H1 (cell line): ENCODE measurements around the gene ELAPOR1. TPM values are rescaled to one million over a fixed set of nuclear protein-coding genes. Genes with fewer than 3 reads are reported as not detected.

Experiments
- CTCF ChIA-PET: fragments of 300-600 bp; sonication (Branson Sonifier 250); formaldehyde crosslinking; loops from one replicate; lab custom pipeline; 2021; ENCODE audit not compliant: partially characterized antibody; lab: Charles Lee
- POLR2A ChIA-PET: fragments of 300-600 bp; sonication (Branson Sonifier 250); formaldehyde crosslinking; loops from one replicate; lab custom pipeline; 2021; ENCODE audit warnings: inconsistent platforms; ENCODE audit not compliant: partially characterized antibody; lab: Charles Lee
- DNase-seq, 2 experiments: peaks; one replicate each; pipeline versions ENCODE4 v3.0.0 to v3.0.0-alpha.2; 2010 to 2022; ENCODE audit warnings: low spot score in 2 of 2, low read depth in 1 of 2, mixed read lengths in 1 of 2
- FAIRE-seq: peaks from 2 replicates; lab custom pipeline; 2011; peaks lifted over from hg19 to GRCh38; lab: Jason Lieb, UNC
- H2AFZ ChIP-seq: 2 replicates; pipeline ENCODE4 v1.8.1; 2012; ENCODE audit warnings: low read length, inconsistent platforms
- H2AK5ac ChIP-seq: 2 replicates; pipeline ENCODE4 v1.6.1; 2013; ENCODE audit warnings: low read depth, low read length
- H2BK120ac ChIP-seq: replicated peaks from 2 replicates; pipeline ENCODE3; 2013; ENCODE audit warnings: low read depth, low read length, inconsistent platforms
- H2BK12ac ChIP-seq: 2 replicates; pipeline ENCODE4 v1.6.1; 2013; ENCODE audit warnings: low read depth, low read length
- H2BK15ac ChIP-seq: 2 replicates; pipeline ENCODE4 v1.6.1; 2013; ENCODE audit warnings: low read length
- H2BK20ac ChIP-seq: 2 replicates; pipeline ENCODE4 v1.6.1; 2013; ENCODE audit warnings: low read length
- H2BK5ac ChIP-seq: 2 replicates; pipeline ENCODE4 v1.6.1; 2013; ENCODE audit warnings: low read depth, low read length
- H3K14ac ChIP-seq: 2 replicates; pipeline ENCODE4 v1.6.1; 2013; ENCODE audit warnings: inconsistent platforms; ENCODE audit not compliant: insufficient read length
- H3K18ac ChIP-seq: 2 replicates; pipeline ENCODE4 v1.6.1; 2013; ENCODE audit warnings: low read length; ENCODE audit errors: extremely low read depth
- H3K23ac ChIP-seq: 2 replicates; pipeline ENCODE4 v1.6.1; 2013; ENCODE audit warnings: inconsistent platforms; ENCODE audit not compliant: insufficient read length
- H3K23me2 ChIP-seq: 2 replicates; pipeline ENCODE4 v1.6.1; 2013; ENCODE audit warnings: low read depth, low read length
- H3K27ac ChIP-seq: 2 replicates; pipeline ENCODE4 v1.6.1; 2011; ENCODE audit warnings: low read depth, low read length, inconsistent platforms
- H3K27me3 ChIP-seq, 4 experiments: replicated peaks in 1 of 4; 1 replicate in 1 of 4; 2 replicates in 3 of 4; pipeline versions ENCODE4 v1.6.1 to v1.8.1; 2011 to 2013; ENCODE audit warnings: low read length in 3 of 4, mild to moderate bottlenecking in 3 of 4, inconsistent platforms in 2 of 4, mixed read lengths in 2 of 4, moderate library complexity in 1 of 4; ENCODE audit not compliant: control insufficient read depth in 3 of 4, insufficient read depth in 3 of 4; ENCODE audit errors: extremely low read depth in 1 of 4
- H3K36me3 ChIP-seq, 4 experiments: 2 replicates each; pipeline versions ENCODE4 v1.6.1 to v1.8.1; 2011 to 2013; ENCODE audit warnings: mild to moderate bottlenecking in 4 of 4, low read length in 3 of 4, moderate library complexity in 2 of 4, control low read depth in 1 of 4, inconsistent platforms in 1 of 4; ENCODE audit not compliant: insufficient read depth in 4 of 4, control insufficient read depth in 2 of 4
- H3K4ac ChIP-seq: replicated peaks from 2 replicates; pipeline ENCODE3; 2013; ENCODE audit warnings: low read length, low read depth, mixed read lengths, inconsistent platforms; ENCODE audit not compliant: insufficient read length
- H3K4me1 ChIP-seq, 4 experiments: replicated peaks in 1 of 4; 1 replicate in 1 of 4; 2 replicates in 3 of 4; pipeline versions ENCODE4 v1.6.1 to v1.8.1; 2011 to 2013; ENCODE audit warnings: low read length in 3 of 4, inconsistent platforms in 2 of 4, mixed read lengths in 1 of 4; ENCODE audit not compliant: insufficient read depth in 4 of 4, control insufficient read depth in 3 of 4
- H3K4me2 ChIP-seq, 2 experiments: 2 replicates each; pipeline versions ENCODE4 v1.6.1 to v1.8.1; 2011 to 2013; ENCODE audit warnings: low read depth in 2 of 2, low read length in 2 of 2, control low read depth in 1 of 2, inconsistent platforms in 1 of 2, mild to moderate bottlenecking in 1 of 2; ENCODE audit not compliant: insufficient read depth in 1 of 2
- H3K4me3 ChIP-seq, 4 experiments: fragments of 200-600, 300-600 bp in 1 of 4; sonication (generic), shearing (Covaris generic), sonication (Bioruptor Twin) in 1 of 4; 2 replicates each; pipeline versions ENCODE4 v1.5.1 to v1.8.1; 2011 to 2016; ENCODE audit warnings: low read length in 4 of 4, low read depth in 3 of 4, control low read depth in 2 of 4, inconsistent platforms in 2 of 4, mild to moderate bottlenecking in 2 of 4, mixed read lengths in 1 of 4, moderate library complexity in 1 of 4; ENCODE audit not compliant: insufficient read depth in 2 of 4; ENCODE audit errors: extremely low read depth in 1 of 4
- H3K56ac ChIP-seq: replicated peaks from 2 replicates; pipeline ENCODE3; 2013; ENCODE audit warnings: low read depth, mild to moderate bottlenecking, mixed read lengths, low read length, inconsistent platforms; ENCODE audit not compliant: insufficient read length
- H3K79me1 ChIP-seq: 2 replicates; pipeline ENCODE4 v1.6.1; 2013; ENCODE audit warnings: low read depth, low read length, control low read depth
- H3K79me2 ChIP-seq, 2 experiments: 2 replicates each; pipeline versions ENCODE4 v1.6.1 to v1.8.1; 2012 to 2013; ENCODE audit warnings: low read length in 2 of 2, mild to moderate bottlenecking in 2 of 2, inconsistent platforms in 1 of 2; ENCODE audit not compliant: insufficient read depth in 2 of 2, control insufficient read depth in 1 of 2
- H3K9ac ChIP-seq, 4 experiments: replicated peaks in 1 of 4; 1 replicate in 1 of 4; 2 replicates in 3 of 4; pipeline versions ENCODE4 v1.6.1 to v1.8.1; 2011 to 2013; ENCODE audit warnings: low read depth in 3 of 4, low read length in 3 of 4, control low read depth in 2 of 4, mild to moderate bottlenecking in 2 of 4, moderate library complexity in 2 of 4, inconsistent platforms in 1 of 4; ENCODE audit errors: extremely low read depth in 1 of 4
- H3K9me3 ChIP-seq, 2 experiments: 2 replicates each; pipeline versions ENCODE4 v1.6.1 to v1.8.1; 2012 to 2013; ENCODE audit warnings: mild to moderate bottlenecking in 2 of 2, moderate library complexity in 2 of 2, control low read depth in 1 of 2, inconsistent platforms in 1 of 2, low read depth in 1 of 2, low read length in 1 of 2, mixed read lengths in 1 of 2; ENCODE audit not compliant: insufficient read depth in 2 of 2
- H4K20me1 ChIP-seq, 2 experiments: replicated peaks in 1 of 2; 2 replicates each; pipeline versions ENCODE3 to v1.8.1; 2011 to 2013; ENCODE audit warnings: inconsistent platforms in 2 of 2, low read length in 2 of 2, mild to moderate bottlenecking in 1 of 2; ENCODE audit not compliant: insufficient read depth in 2 of 2, control insufficient read depth in 1 of 2
- H4K5ac ChIP-seq: 2 replicates; pipeline ENCODE4 v1.6.1; 2013; ENCODE audit warnings: low read length, low read depth, mixed read lengths, inconsistent platforms; ENCODE audit not compliant: insufficient read length
- H4K8ac ChIP-seq: 2 replicates; pipeline ENCODE4 v1.8.0; 2013; ENCODE audit warnings: mild to moderate bottlenecking, moderate library complexity, low read length, inconsistent platforms; ENCODE audit not compliant: insufficient read depth; ENCODE audit errors: extremely low read depth
- H4K91ac ChIP-seq: replicated peaks from 2 replicates; pipeline ENCODE3; 2013; ENCODE audit warnings: low read length, mixed read lengths, inconsistent platforms; ENCODE audit not compliant: insufficient read length
- GTF2F1 ChIP-seq: IDR thresholded peaks from 2 replicates; pipeline ENCODE4 v1.6.1; 2012; ENCODE audit warnings: low read depth, low read length, improper control_type of control experiment, borderline replicate concordance
- HDAC2 ChIP-seq, 2 experiments: fragments of 300-600 bp in 1 of 2; sonication (generic) in 1 of 2; IDR thresholded peaks; 2 replicates each; pipeline ENCODE4 v1.6.1; 2011 to 2012; ENCODE audit warnings: low read depth in 2 of 2, low read length in 2 of 2, mild to moderate bottlenecking in 2 of 2, moderate library complexity in 2 of 2, borderline replicate concordance in 1 of 2, inconsistent platforms in 1 of 2
- JUND ChIP-seq: IDR thresholded peaks from 2 replicates; pipeline ENCODE4 v1.6.1; 2011; ENCODE audit warnings: mild to moderate bottlenecking, improper control_type of control experiment, low read length
- POU5F1 ChIP-seq: IDR thresholded peaks from 2 replicates; pipeline ENCODE4 v1.6.1; 2011; ENCODE audit warnings: low read depth, mild to moderate bottlenecking, low read length, moderate library complexity
- SIN3A ChIP-seq, 2 experiments: IDR thresholded peaks in 1 of 2; conservative IDR thresholded peaks in 1 of 2; 2 replicates each; pipeline ENCODE4 v1.6.1; 2011 to 2012; ENCODE audit warnings: low read length in 2 of 2, improper control_type of control experiment in 1 of 2, low read depth in 1 of 2, mild to moderate bottlenecking in 1 of 2
- SIX5 ChIP-seq: IDR thresholded peaks from 2 replicates; pipeline ENCODE4 v1.6.1; 2011; ENCODE audit warnings: mild to moderate bottlenecking, low read depth, low read length
- SRF ChIP-seq: IDR thresholded peaks from 2 replicates; pipeline ENCODE4 v1.6.1; 2011; ENCODE audit warnings: mild to moderate bottlenecking, low read depth, low read length, moderate library complexity
- YY1 ChIP-seq: IDR thresholded peaks from 2 replicates; pipeline ENCODE4 v1.6.1; 2011; ENCODE audit warnings: low read depth, mild to moderate bottlenecking, low read length
- ZNF274 ChIP-seq: IDR thresholded peaks from 2 replicates; pipeline ENCODE4 v1.7.0; 2012; ENCODE audit warnings: low read length, borderline replicate concordance; ENCODE audit errors: extremely low read depth
- WGBS, 2 experiments: shearing (Covaris generic) in 1 of 2; methylation state at CpG; one replicate each; pipeline versions ENCODE4 v1.1.6 to v1.1.7; 2013 to 2015; ENCODE audit warnings: low lambda C conversion rate in 2 of 2, mixed read lengths in 2 of 2, inconsistent platforms in 1 of 2, low coverage in 1 of 2, missing lambda C conversion rate in 1 of 2; ENCODE audit not compliant: insufficient replicate concordance in 2 of 2, insufficient coverage in 1 of 2, insufficient read length in 1 of 2; ENCODE audit errors: extremely low coverage in 1 of 2, missing lambda C conversion rate in 1 of 2; 5-methylcytosine and 5-hydroxymethylcytosine counted together
- polyA plus RNA-seq, 7 experiments: library from polyadenylated mRNA; depleted of rRNA in 3 of 7; stranded (reverse) in 5 of 7; unstranded in 2 of 7; fragments of >200 nt in 5 of 7; fragments of 200-250 nt in 2 of 7; gene quantifications; 1 replicate in 5 of 7; 2 replicates in 1 of 7; 4 replicates in 1 of 7; pipeline versions ENCODE4 v1.2.1 to v1.2.3, GENCODE V29; 2011 to 2013; ENCODE audit warnings: missing spikeins in 2 of 7, mixed read lengths in 2 of 7
- total RNA-seq: library from RNA; stranded (reverse); fragmentation: NEBNext Ultra II Directional; extraction: Animal tissue kit (Norgen Biotek cat#: 25700); gene quantifications from 2 replicates; pipeline ENCODE4 v1.2.1, GENCODE V29; 2021
- TF ChIP-seq, protein P1 (sequence below): IDR thresholded peaks from 2 replicates; pipeline ENCODE4 v1.6.1; 2011; ENCODE audit warnings: low read depth, mild to moderate bottlenecking, low read length; ENCODE audit not compliant: insufficient read depth
- TF ChIP-seq, protein P2 (sequence below): IDR thresholded peaks from 2 replicates; pipeline ENCODE4 v1.6.1; 2011; ENCODE audit warnings: low read length, improper control_type of control experiment

The ELAPOR1 gene
- total and polyA plus RNA-seq, 2 of the 8 experiments (the other 6 are each of a cell fraction or from before 2014, with no cell fraction given): 1.2 to 2.5 TPM

DNA sequence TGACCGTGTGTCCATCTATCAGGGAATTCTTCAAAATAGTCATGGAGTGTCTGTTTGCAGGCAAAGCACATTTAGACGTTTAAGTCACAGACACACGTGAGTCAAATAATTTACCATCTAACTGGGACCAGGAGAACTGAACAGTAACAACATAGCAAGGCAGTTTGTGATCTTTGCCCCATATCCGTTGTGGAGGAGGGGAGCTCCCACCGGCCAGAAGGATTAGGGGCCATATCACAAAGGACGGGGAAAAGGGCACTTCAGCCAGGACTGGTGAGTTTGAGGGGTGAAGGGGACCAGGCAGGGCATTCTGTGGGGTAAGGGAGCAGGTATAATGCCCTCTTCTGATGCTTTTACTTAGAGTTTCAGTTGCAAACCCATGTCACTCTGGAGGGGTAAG lies 22.9 kb downstream of the ELAPOR1 start:
- no peak overlapping the region for H3K27ac ChIP-seq
- H2AK5ac ChIP-seq: no peak overlapping the region
- FAIRE-seq (no peak), DNase-seq (no peak)
- no peaks in the 10 kb centered on the region for H3K79me1 ChIP-seq
- no peak overlapping the region for H3K4ac ChIP-seq
- no peak overlapping the region; the same call in 1 of the 2 replicates for H4K8ac ChIP-seq
- H3K36me3 ChIP-seq: no peaks in the 10 kb centered on the region
- H3K23ac ChIP-seq: no peak overlapping the region
- no peak overlapping the region for H2BK20ac ChIP-seq
- H2BK120ac ChIP-seq: no peak overlapping the region
- no peak overlapping the region for H4K5ac ChIP-seq
- no peak overlapping the region for H3K4me2 ChIP-seq
- WGBS, 2 experiments: 82% methylated on average over 6 of the region's 6 CpGs; no CpG with 5 or more reads in 1 of the 2 experiments
- no peaks in the 10 kb centered on the region for H3K79me2 ChIP-seq
- ChIA-PET CTCF (no interaction called here), POLR2A (no interaction called here)
- H3K23me2 ChIP-seq: no peaks in the 10 kb centered on the region
- no peak overlapping the region for H2BK5ac ChIP-seq
- no peak overlapping the region for H4K91ac ChIP-seq
- no peak overlapping the region for H2BK15ac ChIP-seq
- H3K14ac ChIP-seq: peak overlapping the region; percentile 88
- H3K18ac ChIP-seq: no peak overlapping the region
- H2AFZ ChIP-seq: no peak overlapping the region; the same call in 1 of the 2 replicates
- no peaks in the 10 kb centered on the region for H3K4me1 ChIP-seq
- no peaks in the 10 kb centered on the region for H3K9me3 ChIP-seq
- no peak overlapping the region for H3K9ac ChIP-seq
- no peak overlapping the region for H2BK12ac ChIP-seq
- no peak overlapping the region for H3K4me3 ChIP-seq
- H4K20me1 ChIP-seq: no peaks in the 10 kb centered on the region
- H3K56ac ChIP-seq: no peak overlapping the region
- H3K27me3 ChIP-seq: no peaks in the 10 kb centered on the region
- no peak for TF ChIP-seq JUND
- TF ChIP-seq POU5F1: no peak
- TF ChIP-seq HDAC2 (IDR thresholded peaks at IDR 0.05; ENCODE audit: borderline replicate concordance in 1 of 2, low read depth in 2 of 2, low read length in 2 of 2): no peak
- TF ChIP-seq, protein P1, sequence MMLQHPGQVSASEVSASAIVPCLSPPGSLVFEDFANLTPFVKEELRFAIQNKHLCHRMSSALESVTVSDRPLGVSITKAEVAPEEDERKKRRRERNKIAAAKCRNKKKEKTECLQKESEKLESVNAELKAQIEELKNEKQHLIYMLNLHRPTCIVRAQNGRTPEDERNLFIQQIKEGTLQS: no peak
- TF ChIP-seq YY1: no peak
- TF ChIP-seq ZNF274: no peak
- TF ChIP-seq GTF2F1: no peak
- TF ChIP-seq SIN3A (conservative IDR thresholded peaks at IDR 0.05 in 1 of 2, IDR thresholded peaks at IDR 0.05 in 1 of 2; ENCODE audit: low read depth in 1 of 2, low read length in 2 of 2): no peak
- TF ChIP-seq, protein P2, sequence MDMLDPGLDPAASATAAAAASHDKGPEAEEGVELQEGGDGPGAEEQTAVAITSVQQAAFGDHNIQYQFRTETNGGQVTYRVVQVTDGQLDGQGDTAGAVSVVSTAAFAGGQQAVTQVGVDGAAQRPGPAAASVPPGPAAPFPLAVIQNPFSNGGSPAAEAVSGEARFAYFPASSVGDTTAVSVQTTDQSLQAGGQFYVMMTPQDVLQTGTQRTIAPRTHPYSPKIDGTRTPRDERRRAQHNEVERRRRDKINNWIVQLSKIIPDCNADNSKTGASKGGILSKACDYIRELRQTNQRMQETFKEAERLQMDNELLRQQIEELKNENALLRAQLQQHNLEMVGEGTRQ: no peak
- no peak for TF ChIP-seq SIX5
- TF ChIP-seq SRF: no peak
